Mesothelial cell of epicardium (in vitro differentiated cells): ENCODE measurements around the gene KIAA1671. TPM values are rescaled to one million over a fixed set of nuclear protein-coding genes. Genes with fewer than 3 reads are reported as not detected.

Source experiments
- DNase-seq, 2 experiments: peaks; one replicate each; pipeline ENCODE4 v3.0.0; 2021; ENCODE audit warnings: low spot score in 2 of 2; ENCODE audit not compliant: unreplicated experiment in 2 of 2
- H3K27ac Mint-ChIP-seq: 2 replicates; pipeline ENCODE4 v1.8.0; 2021; ENCODE audit warnings: mixed read lengths
- H3K27me3 Mint-ChIP-seq: 2 replicates; pipeline ENCODE4 v1.8.0; 2021; ENCODE audit warnings: low read depth, mixed read lengths
- H3K36me3 Mint-ChIP-seq: 2 replicates; pipeline ENCODE4 v1.8.0; 2021; ENCODE audit warnings: mixed read lengths
- H3K4me1 Mint-ChIP-seq: 2 replicates; pipeline ENCODE4 v1.8.0; 2021; ENCODE audit warnings: mixed read lengths
- H3K4me3 Mint-ChIP-seq: 2 replicates; pipeline ENCODE4 v1.8.0; 2021; ENCODE audit warnings: mild to moderate bottlenecking, moderate library complexity, mixed read lengths
- H3K9me3 Mint-ChIP-seq: 2 replicates; pipeline ENCODE4 v1.8.0; 2021; ENCODE audit warnings: mixed read lengths
- CTCF ChIP-seq: fragments of 200-600 bp; sonication (generic); IDR thresholded peaks from one replicate; pipeline ENCODE4 v1.5.0; 2021; ENCODE audit warnings: antibody characterized with exemption; ENCODE audit not compliant: unreplicated experiment
- total RNA-seq: library from RNA; stranded (reverse); gene quantifications from 3 replicates; pipeline ENCODE4 v1.2.1, GENCODE V29; 2021

KIAA1671 gene
- total RNA-seq, 1 donor from 2014 or later: 21.8 TPM

GRCh38 chr22:24964441-24964840 lies 11.9 kb downstream of the KIAA1671 start:
- no peak overlapping the region for H3K27ac Mint-ChIP-seq
- no peaks in the 10 kb centered on the region for H3K9me3 Mint-ChIP-seq
- no peak for DNase-seq
- no peak for TF ChIP-seq CTCF
- no peaks in the 10 kb centered on the region for H3K27me3 Mint-ChIP-seq
- no peaks in the 10 kb centered on the region for H3K36me3 Mint-ChIP-seq
- peaks cover 10% of the 10 kb centered on the region for H3K4me1 Mint-ChIP-seq
- no peak overlapping the region for H3K4me3 Mint-ChIP-seq

GRCh38 chr22:24965822-24966626 lies 13.5 kb downstream of the KIAA1671 start:
- TF ChIP-seq CTCF: no peak
- no peak for DNase-seq
- H3K4me1 Mint-ChIP-seq: peaks cover 17% of the 10 kb centered on the region
- no peak overlapping the region for H3K4me3 Mint-ChIP-seq
- H3K9me3 Mint-ChIP-seq: no peaks in the 10 kb centered on the region
- H3K27ac Mint-ChIP-seq: no peak overlapping the region
- no peaks in the 10 kb centered on the region for H3K36me3 Mint-ChIP-seq
- H3K27me3 Mint-ChIP-seq: no peaks in the 10 kb centered on the region

GRCh38 chr22:24968066-24968561 lies 15.6 kb downstream of the KIAA1671 start:
- DNase-seq: no peak
- H3K27ac Mint-ChIP-seq: peak overlapping the region; percentile 50
- H3K4me1 Mint-ChIP-seq: peaks cover 17% of the 10 kb centered on the region

GRCh38 chr22:24969560-24970301 lies 17.2 kb downstream of the KIAA1671 start:
- H3K4me1 Mint-ChIP-seq: peaks cover 17% of the 10 kb centered on the region
- no peak for TF ChIP-seq CTCF
- H3K9me3 Mint-ChIP-seq: no peaks in the 10 kb centered on the region
- DNase-seq: no peak
- H3K27ac Mint-ChIP-seq: peak overlapping the region; percentile 17
- H3K36me3 Mint-ChIP-seq: no peaks in the 10 kb centered on the region
- H3K4me3 Mint-ChIP-seq: no peak overlapping the region
- no peaks in the 10 kb centered on the region for H3K27me3 Mint-ChIP-seq

More at GRCh38 chr22:24968066-24968561, 15.6 kb downstream of the KIAA1671 start:
- Mint-ChIP-seq H3K36me3 (no peaks in the 10 kb centered on the region), H3K27me3 (no peaks in the 10 kb centered on the region), H3K9me3 (no peaks in the 10 kb centered on the region), H3K4me3 (no peak overlapping the region)
- no peak for TF ChIP-seq CTCF

GRCh38 chr22:24972369-24972768 lies 19.9 kb downstream of the KIAA1671 start:
- DNase-seq: no peak
- Mint-ChIP-seq H3K27ac (no peak overlapping the region), H3K36me3 (no peaks in the 10 kb centered on the region), H3K4me1 (peaks cover 35% of the 10 kb centered on the region), H3K4me3 (no peak overlapping the region), H3K27me3 (no peaks in the 10 kb centered on the region), H3K9me3 (no peaks in the 10 kb centered on the region)
- no peak for TF ChIP-seq CTCF
